Gastrocnemius medialis (tissue), 4 donors: Measurements from ENCODE around the gene RTL1. TPM values are rescaled to one million over a fixed set of nuclear protein-coding genes. Genes with fewer than 3 reads are reported as not detected.

Experiments used
- ATAC-seq, 2 donors: fragments of 150-250 bp; one replicate each; pipeline ENCODE4 v1.9.1; 2016
- DNase-seq, 2 donors: peaks; one replicate each; pipeline ENCODE4 v3.0.0-alpha.2; 2019
- H3K27ac ChIP-seq, 4 donors: fragments of 200-600 bp; sonication (generic); 1 replicate in 1 of 4; 2 replicates in 3 of 4; pipeline ENCODE4 v1.5.1; 2016 to 2018; ENCODE audit warnings: mild to moderate bottlenecking in 2 of 4, moderate library complexity in 1 of 4
- H3K27me3 ChIP-seq, 3 donors: fragments of 200-600 bp; sonication (generic) in 2 of 3; 1 replicate in 1 of 3; 2 replicates in 2 of 3; pipeline versions ENCODE4 v1.5.1 to v1.6.0; 2016 to 2019; ENCODE audit warnings: mild to moderate bottlenecking in 1 of 3, moderate library complexity in 1 of 3
- H3K36me3 ChIP-seq, 2 donors: fragments of 200-600 bp; sonication (generic) in 1 of 2; one replicate each; pipeline ENCODE4 v1.5.1; 2017 to 2018
- H3K4me1 ChIP-seq, 2 donors: fragments of 200-600 bp; sonication (generic) in 1 of 2; one replicate each; pipeline ENCODE4 v1.5.1; 2016 to 2017; ENCODE audit warnings: mild to moderate bottlenecking in 2 of 2
- H3K4me3 ChIP-seq, 4 donors: fragments of 200-600 bp; sonication (generic) in 3 of 4; 1 replicate in 1 of 4; 2 replicates in 3 of 4; pipeline ENCODE4 v1.5.1; 2016 to 2019; ENCODE audit warnings: mild to moderate bottlenecking in 2 of 4
- H3K9me3 ChIP-seq, 3 donors: fragments of 200-600 bp; sonication (generic) in 2 of 3; 1 replicate in 1 of 3; 2 replicates in 2 of 3; pipeline ENCODE4 v1.5.1; 2016 to 2019
- CTCF ChIP-seq, 5 experiments: fragments of 450-650 bp in 3 of 5; fragments of 200-600 bp in 2 of 5; sonication (generic) in 2 of 5; IDR thresholded peaks in 4 of 5; conservative IDR thresholded peaks in 1 of 5; 1 replicate in 4 of 5; 2 replicates in 1 of 5; pipeline ENCODE4 v1.5.1; 2016 to 2019; ENCODE audit warnings: antibody characterized with exemption in 5 of 5, mild to moderate bottlenecking in 3 of 5, moderate library complexity in 3 of 5
- POLR2A ChIP-seq, 2 donors: fragments of 450-650 bp; IDR thresholded peaks; one replicate each; pipeline ENCODE4 v1.6.1; 2017; ENCODE audit warnings: antibody characterized with exemption in 2 of 2, mild to moderate bottlenecking in 2 of 2, moderate library complexity in 2 of 2
- in situ Hi-C, 4 donors: fragments of 200-750 bp; cut with MboI; loops; one replicate each; pipeline versions ENCODE4 v1.15.0 to v1.8.0; 2017; ENCODE audit warnings: low sequenced_read_pairs in 4 of 4
- intact Hi-C: fragments of 100-400 bp; cut with DNase I; formaldehyde crosslinking; loops from one replicate; pipeline ENCODE4 v1.15.1; 2023; ENCODE audit warnings: low total_unique reads
- total RNA-seq, 4 donors: library from RNA; depleted of rRNA; stranded (reverse); fragments of >200 nt; gene quantifications; one replicate each; pipeline versions ENCODE4 v1.1.0 to v1.2.3, GENCODE V29; 2016

RTL1 gene
- total RNA-seq, 4 donors from 2014 or later = not detected

- DNase-seq = no peak
- H3K36me3 ChIP-seq = no peaks in the 10 kb centered on the region
- no peak for ATAC-seq
- TF ChIP-seq POLR2A (IDR thresholded peaks at IDR 0.05) (no peak), CTCF (IDR thresholded peaks at IDR 0.05 in 4 of 5, conservative IDR thresholded peaks at IDR 0.05 in 1 of 5) (no peak)
- intact Hi-C loops (no loop called here), in situ Hi-C loops (no loop called here)
- H3K4me3 ChIP-seq = no peak overlapping the region
- H3K4me1 ChIP-seq = no peaks in the 10 kb centered on the region
- H3K9me3 ChIP-seq = no peaks in the 10 kb centered on the region
- no peaks in the 10 kb centered on the region for H3K27me3 ChIP-seq
- no peak overlapping the region for H3K27ac ChIP-seq
Observed at GRCh38 chr14:100914597-100915021, 11.1 kb upstream of the RTL1 start.

GRCh38 chr14:100911665-100912316, 8.3 kb upstream of the RTL1 start:
- Histone ChIP-seq H3K4me1 (no peaks in the 10 kb centered on the region), H3K27ac (no peak overlapping the region), H3K27me3 (no peaks in the 10 kb centered on the region), H3K36me3 (no peaks in the 10 kb centered on the region), H3K4me3 (no peak overlapping the region), H3K9me3 (no peaks in the 10 kb centered on the region)
- intact Hi-C loops = no loop called here
- DNase-seq (no peak), ATAC-seq (no peak)
- no peak for TF ChIP-seq POLR2A (IDR thresholded peaks at IDR 0.05)
- no peak for TF ChIP-seq CTCF (IDR thresholded peaks at IDR 0.05 in 4 of 5, conservative IDR thresholded peaks at IDR 0.05 in 1 of 5)
- in situ Hi-C loops = no loop called here

- no peak for ATAC-seq
Observed at GRCh38 chr14:100910888-100911664, 7.6 kb upstream of the RTL1 start.

GRCh38 chr14:100909439-100909838, 5.9 kb upstream of the RTL1 start:
- ATAC-seq = no peak
- peaks cover 0 to 9% (median 7%) of the 10 kb centered on the region in 3 donors for H3K27me3 ChIP-seq
- H3K9me3 ChIP-seq = no peaks in the 10 kb centered on the region
- TF ChIP-seq CTCF (IDR thresholded peaks at IDR 0.05 in 4 of 5, conservative IDR thresholded peaks at IDR 0.05 in 1 of 5) (no peak), POLR2A (IDR thresholded peaks at IDR 0.05) (no peak)
- no peaks in the 10 kb centered on the region for H3K4me1 ChIP-seq
- H3K27ac ChIP-seq = no peak overlapping the region
- in situ Hi-C loops = no loop called here
- H3K36me3 ChIP-seq = no peaks in the 10 kb centered on the region
- no peak for DNase-seq
- intact Hi-C loops = no loop called here
- no peak overlapping the region for H3K4me3 ChIP-seq

More at GRCh38 chr14:100910888-100911664, 7.6 kb upstream of the RTL1 start:
- Histone ChIP-seq H3K27me3 (peaks cover 0 to 3% (median 0%) of the 10 kb centered on the region in 3 donors), H3K9me3 (no peaks in the 10 kb centered on the region), H3K4me1 (no peaks in the 10 kb centered on the region), H3K36me3 (no peaks in the 10 kb centered on the region), H3K4me3 (no peak overlapping the region), H3K27ac (no peak overlapping the region)
- in situ Hi-C loops = no loop called here
- no peak for DNase-seq
- TF ChIP-seq POLR2A (IDR thresholded peaks at IDR 0.05) (no peak), CTCF (IDR thresholded peaks at IDR 0.05 in 4 of 5, conservative IDR thresholded peaks at IDR 0.05 in 1 of 5) (no peak)
- intact Hi-C loops = no loop called here
